Parathyroid adenoma (tissue), 2 donors: Measurements from ENCODE around the gene KLB.
A peak's percentile ranks its signal among the peaks of the same experiment; 100 is the strongest.

Source experiments
- H2AFZ ChIP-seq: fragments of 300-600 bp; sonication (generic); one replicate; pipeline ENCODE4 v1.7.0; 2017; ENCODE audit warnings: antibody characterized with exemption, mild to moderate bottlenecking
- H3K27ac ChIP-seq: fragments of 300-600 bp; sonication (generic); one replicate; pipeline ENCODE4 v1.7.0; 2017
- H3K27me3 ChIP-seq: fragments of 300-600 bp; sonication (generic); one replicate; pipeline ENCODE4 v1.7.0; 2017; ENCODE audit warnings: low read length; ENCODE audit not compliant: control insufficient read depth, insufficient read depth
- H3K36me3 ChIP-seq: fragments of 300-600 bp; sonication (generic); one replicate; pipeline ENCODE4 v1.7.0; 2017; ENCODE audit warnings: low read length; ENCODE audit not compliant: control insufficient read depth, insufficient read depth
- H3K4me1 ChIP-seq: fragments of 300-600 bp; sonication (generic); one replicate; pipeline ENCODE4 v1.7.0; 2017; ENCODE audit warnings: control low read depth
- H3K4me2 ChIP-seq: fragments of 300-600 bp; sonication (generic); one replicate; pipeline ENCODE4 v1.7.0; 2017; ENCODE audit warnings: low read length
- H3K4me3 ChIP-seq: fragments of 300-600 bp; sonication (generic); one replicate; pipeline ENCODE4 v1.7.0; 2017; ENCODE audit warnings: low read depth, low read length
- H3K79me2 ChIP-seq: fragments of 300-600 bp; sonication (generic); one replicate; pipeline ENCODE4 v1.7.0; 2017; ENCODE audit warnings: control low read depth
- H3K9ac ChIP-seq: fragments of 300-600 bp; sonication (generic); one replicate; pipeline ENCODE4 v1.7.0; 2017; ENCODE audit warnings: mild to moderate bottlenecking
- H3K9me3 ChIP-seq: fragments of 300-600 bp; sonication (generic); one replicate; pipeline ENCODE4 v1.7.0; 2017; ENCODE audit warnings: low read length; ENCODE audit not compliant: control insufficient read depth
- TF ChIP-seq, protein P1 (sequence below): fragments of 300-600 bp; sonication (generic); IDR thresholded peaks from one replicate; pipeline ENCODE4 v1.7.0; 2017; ENCODE audit warnings: antibody characterized with exemption, mild to moderate bottlenecking
- donor health status: primary hyperparathyroidism.

KLB gene

DNA sequence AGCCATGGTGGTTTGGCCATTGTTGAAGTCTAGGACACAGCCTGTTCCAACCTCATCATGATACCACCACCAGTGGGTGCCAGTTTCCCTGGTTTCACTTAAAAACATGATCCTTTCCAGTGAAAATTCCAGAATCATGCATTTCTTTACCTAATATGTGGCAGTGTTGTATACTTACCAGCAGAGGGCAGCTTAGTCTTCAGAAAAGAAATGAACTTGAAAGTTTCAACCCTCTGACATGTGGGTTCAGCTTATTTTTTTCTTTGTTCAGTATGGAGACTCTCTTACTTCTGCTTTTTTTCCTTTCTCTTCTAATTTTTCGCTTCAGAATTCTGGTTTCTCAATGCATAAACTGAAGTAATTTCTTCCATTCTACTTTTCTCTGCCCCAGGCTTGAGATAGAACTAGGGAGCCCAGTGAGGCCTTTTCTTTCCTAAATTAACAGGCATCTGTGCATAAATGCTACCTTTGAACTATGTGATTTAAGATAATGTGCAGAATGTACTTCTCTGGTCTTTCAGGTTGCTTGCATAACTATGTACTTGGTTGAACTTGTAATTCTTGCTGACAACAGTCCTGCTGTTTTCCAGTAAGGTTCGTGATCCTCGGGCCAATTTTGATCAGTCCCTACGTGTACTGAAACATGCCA is 62.8 kb downstream of the KLB start:
- Histone ChIP-seq H3K36me3 (no peaks in the 10 kb centered on the region), H3K9ac (no peak overlapping the region), H3K4me2 (no peak overlapping the region), H3K9me3 (no peaks in the 10 kb centered on the region), H3K4me1 (peaks cover 2% of the 10 kb centered on the region), H3K79me2 (no peaks in the 10 kb centered on the region), H3K27me3 (no peaks in the 10 kb centered on the region), H3K27ac (peak overlapping the region; percentile 24), H3K4me3 (no peak overlapping the region), H2AFZ (peak overlapping the region; percentile 43)
- TF ChIP-seq, protein P1, sequence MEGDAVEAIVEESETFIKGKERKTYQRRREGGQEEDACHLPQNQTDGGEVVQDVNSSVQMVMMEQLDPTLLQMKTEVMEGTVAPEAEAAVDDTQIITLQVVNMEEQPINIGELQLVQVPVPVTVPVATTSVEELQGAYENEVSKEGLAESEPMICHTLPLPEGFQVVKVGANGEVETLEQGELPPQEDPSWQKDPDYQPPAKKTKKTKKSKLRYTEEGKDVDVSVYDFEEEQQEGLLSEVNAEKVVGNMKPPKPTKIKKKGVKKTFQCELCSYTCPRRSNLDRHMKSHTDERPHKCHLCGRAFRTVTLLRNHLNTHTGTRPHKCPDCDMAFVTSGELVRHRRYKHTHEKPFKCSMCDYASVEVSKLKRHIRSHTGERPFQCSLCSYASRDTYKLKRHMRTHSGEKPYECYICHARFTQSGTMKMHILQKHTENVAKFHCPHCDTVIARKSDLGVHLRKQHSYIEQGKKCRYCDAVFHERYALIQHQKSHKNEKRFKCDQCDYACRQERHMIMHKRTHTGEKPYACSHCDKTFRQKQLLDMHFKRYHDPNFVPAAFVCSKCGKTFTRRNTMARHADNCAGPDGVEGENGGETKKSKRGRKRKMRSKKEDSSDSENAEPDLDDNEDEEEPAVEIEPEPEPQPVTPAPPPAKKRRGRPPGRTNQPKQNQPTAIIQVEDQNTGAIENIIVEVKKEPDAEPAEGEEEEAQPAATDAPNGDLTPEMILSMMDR: peak; percentile 76

DNA sequence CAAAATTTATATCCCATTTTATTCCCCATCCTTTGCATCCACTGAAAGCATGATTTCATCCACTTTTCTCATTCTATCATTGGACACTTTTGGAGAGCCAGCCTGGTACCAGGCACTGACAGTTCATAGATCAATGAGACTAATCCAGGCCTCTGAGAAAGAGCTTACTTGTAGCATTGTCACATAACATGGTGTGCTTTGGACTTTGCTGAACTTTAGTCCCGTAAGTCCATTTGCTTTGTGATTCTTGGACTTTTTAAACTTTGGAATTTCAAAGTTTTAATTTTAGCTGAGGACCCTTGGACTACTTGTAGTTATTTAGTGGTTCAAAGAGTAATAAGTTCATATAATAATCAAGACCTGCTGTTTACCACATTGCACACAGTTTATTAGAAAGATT is 63.7 kb downstream of the KLB start:
- no peak overlapping the region for H3K4me3 ChIP-seq
- no peaks in the 10 kb centered on the region for H3K79me2 ChIP-seq
- TF ChIP-seq, protein P1: no peak
- H3K27ac ChIP-seq: no peak overlapping the region
- no peak overlapping the region for H3K9ac ChIP-seq
- no peaks in the 10 kb centered on the region for H3K36me3 ChIP-seq
- H2AFZ ChIP-seq: no peak overlapping the region
- no peaks in the 10 kb centered on the region for H3K27me3 ChIP-seq
- H3K9me3 ChIP-seq: no peaks in the 10 kb centered on the region
- peaks cover 2% of the 10 kb centered on the region for H3K4me1 ChIP-seq
- H3K4me2 ChIP-seq: no peak overlapping the region

DNA sequence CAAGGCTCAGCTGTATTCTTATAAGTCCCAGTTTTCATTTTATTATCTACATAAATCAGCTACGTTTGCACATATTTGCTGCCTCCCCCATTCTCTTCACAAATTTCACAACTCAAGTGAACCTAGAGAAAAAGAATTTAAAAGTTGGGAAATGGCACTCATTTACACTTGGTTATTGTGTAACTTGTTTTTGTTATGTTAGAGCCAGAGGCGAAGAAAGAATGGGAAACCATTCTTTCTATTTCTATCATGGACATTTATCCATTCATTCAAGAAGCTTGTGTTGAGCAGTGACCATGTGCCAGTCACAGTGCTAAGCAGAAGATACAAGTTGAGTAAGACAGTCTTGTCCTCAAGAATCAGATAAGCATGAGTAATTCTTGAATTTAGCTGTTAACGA is 65.7 kb downstream of the KLB start:
- H2AFZ ChIP-seq: peak overlapping the region; percentile 42
- H3K9ac ChIP-seq: no peak overlapping the region
- no peaks in the 10 kb centered on the region for H3K9me3 ChIP-seq
- no peak overlapping the region for H3K4me2 ChIP-seq
- H3K27me3 ChIP-seq: no peaks in the 10 kb centered on the region
- H3K79me2 ChIP-seq: no peaks in the 10 kb centered on the region
- TF ChIP-seq, protein P1: no peak
- H3K4me3 ChIP-seq: no peak overlapping the region
- peaks cover 2% of the 10 kb centered on the region for H3K4me1 ChIP-seq
- H3K27ac ChIP-seq: peak overlapping the region; percentile 57
- H3K36me3 ChIP-seq: no peaks in the 10 kb centered on the region

DNA sequence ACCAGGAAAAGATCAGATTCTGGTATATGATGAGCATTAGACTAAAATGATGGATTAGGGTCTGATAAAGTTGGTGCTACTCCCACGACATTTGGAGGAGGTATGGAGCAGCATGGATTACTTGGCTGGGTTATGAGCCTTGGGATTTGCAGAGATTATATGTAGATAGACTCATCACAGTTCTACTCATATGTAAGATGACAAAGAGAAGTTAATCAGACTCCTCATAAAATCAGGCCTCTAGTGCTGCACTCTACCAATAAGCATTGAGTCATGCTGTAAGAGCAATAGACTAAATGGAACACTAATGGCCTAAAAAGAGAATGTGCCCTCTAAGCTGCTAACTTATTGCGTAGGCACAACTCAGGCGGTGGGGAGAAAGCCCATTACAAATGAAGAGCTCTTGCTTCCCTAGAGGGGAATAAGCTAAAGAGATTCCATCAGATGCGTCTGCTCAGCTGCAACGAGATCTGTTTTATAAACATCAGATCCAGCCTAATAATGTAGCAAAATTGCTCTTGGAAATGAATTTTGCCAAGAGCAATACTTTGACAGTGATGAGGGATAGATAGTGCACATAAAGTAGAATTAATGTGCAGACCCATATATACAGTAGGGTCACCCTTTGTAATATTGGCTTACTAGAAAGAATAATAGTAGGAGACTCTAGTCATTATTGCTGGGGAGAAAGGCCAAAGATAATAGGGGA is 69.6 kb downstream of the KLB start:
- no peaks in the 10 kb centered on the region for H3K27me3 ChIP-seq
- no peak overlapping the region for H3K27ac ChIP-seq
- H3K79me2 ChIP-seq: no peaks in the 10 kb centered on the region
- no peak overlapping the region for H3K4me3 ChIP-seq
- H3K36me3 ChIP-seq: no peaks in the 10 kb centered on the region
- H3K9me3 ChIP-seq: no peaks in the 10 kb centered on the region
- H2AFZ ChIP-seq: no peak overlapping the region
- TF ChIP-seq, protein P1: no peak
- no peak overlapping the region for H3K4me2 ChIP-seq
- H3K9ac ChIP-seq: no peak overlapping the region
- H3K4me1 ChIP-seq: no peaks in the 10 kb centered on the region
